HCT116 (cell line): ENCODE results near the gene PSMC3IP. TPM values are rescaled to one million over a fixed set of nuclear protein-coding genes. Genes with fewer than 3 reads are reported as not detected.
A peak's percentile ranks its signal among the peaks of the same experiment; 100 is the strongest.

Experiments
- ATAC-seq: fragments of 200-7000 bp; cut with Tn5 transposase; 2 replicates; pipeline ENCODE4 v1.9.1; 2020; ENCODE audit warnings: mild to moderate bottlenecking, moderate library complexity
- BruUV-seq: library from RNA; stranded (reverse); fragments of 400-500 nt; replicated peaks from 2 replicates; lab custom pipeline; 2021; lab: Mats Ljungman, UMichigan
- CTCF ChIA-PET: fragments of 300-600 bp; sonication (Branson Sonifier 250); formaldehyde crosslinking; loops from one replicate; lab custom pipeline; 2021; ENCODE audit warnings: antibody characterized with exemption; lab: Charles Lee
- POLR2A ChIA-PET: fragments of 300-600, 350-600 bp; sonication (Branson Sonifier 250); formaldehyde crosslinking; loops from one replicate; lab custom pipeline; 2021; ENCODE audit warnings: antibody characterized with exemption; lab: Charles Lee
- RAD21 ChIA-PET, 2 experiments: fragments of 300-600 bp; sonication (Branson Sonifier 250); formaldehyde crosslinking; loops; one replicate each; lab custom pipeline; 2023; ENCODE audit warnings: low total read pairs in 2 of 2; ENCODE audit not compliant: uncharacterized antibody in 2 of 2, unreplicated experiment in 2 of 2, low non-redundant PET in 1 of 2; lab: Charles Lee
- DNase-seq: peaks from one replicate; pipeline ENCODE4 v3.0.0-alpha.2; 2010; ENCODE audit warnings: low read depth, low spot score
- H2AFZ ChIP-seq: fragments of 200-600 bp; shearing (Covaris generic), sonication (generic); 2 replicates; pipeline ENCODE4 v1.6.1; 2017; ENCODE audit warnings: low read depth, mixed run types, mixed read lengths, antibody characterized with exemption, low read length; ENCODE audit not compliant: poor library complexity, severe bottlenecking
- H3K27ac ChIP-seq: 2 replicates; pipeline ENCODE4 v1.5.1; 2012; ENCODE audit warnings: low read depth, low read length
- H3K27me3 ChIP-seq: fragments of 200-600 bp; sonication (generic); 2 replicates; pipeline ENCODE4 v1.6.1; 2016; ENCODE audit warnings: mixed run types, low read length, mixed read lengths; ENCODE audit not compliant: insufficient read depth
- H3K36me3 ChIP-seq, 2 experiments: fragments of 200-500 bp in 1 of 2; fragments of 200-600 bp in 1 of 2; sonication (Bioruptor generic) in 1 of 2; sonication (generic) in 1 of 2; 2 replicates each; pipeline versions ENCODE4 v1.5.1 to v1.6.1; 2014 to 2016; ENCODE audit warnings: low read length in 2 of 2, inconsistent platforms in 1 of 2, mixed read lengths in 1 of 2, mixed run types in 1 of 2; ENCODE audit not compliant: insufficient read depth in 2 of 2, control insufficient read depth in 1 of 2
- H3K4me1 ChIP-seq, 2 experiments: fragments of 200-600 bp in 1 of 2; sonication (generic) in 1 of 2; 2 replicates each; pipeline versions ENCODE4 v1.5.1 to v1.6.1; 2012 to 2017; ENCODE audit warnings: low read length in 2 of 2, inconsistent platforms in 1 of 2, mild to moderate bottlenecking in 1 of 2, mixed read lengths in 1 of 2, mixed run types in 1 of 2, moderate library complexity in 1 of 2; ENCODE audit not compliant: insufficient read depth in 2 of 2, control insufficient read depth in 1 of 2
- H3K4me2 ChIP-seq: fragments of 200-600 bp; sonication (generic); 2 replicates; pipeline ENCODE4 v1.6.1; 2017; ENCODE audit warnings: mixed run types, low read length, mixed read lengths
- H3K4me3 ChIP-seq, 2 experiments: fragments of 200-600 bp in 1 of 2; sonication (generic) in 1 of 2; replicated peaks in 1 of 2; 2 replicates each; pipeline ENCODE4 v1.5.1; 2011 to 2016; ENCODE audit warnings: low read length in 2 of 2, control low read depth in 1 of 2, low read depth in 1 of 2, mild to moderate bottlenecking in 1 of 2, mixed read lengths in 1 of 2, mixed run types in 1 of 2
- H3K79me2 ChIP-seq: fragments of 200-600 bp; sonication (generic); 2 replicates; pipeline ENCODE4 v1.6.1; 2017; ENCODE audit warnings: mild to moderate bottlenecking, mixed run types, low read length, moderate library complexity, mixed read lengths; ENCODE audit not compliant: insufficient read depth
- H3K9ac ChIP-seq: fragments of 200-600 bp; sonication (generic); 2 replicates; pipeline ENCODE4 v1.6.1; 2016; ENCODE audit warnings: low read length, mixed read lengths
- H3K9me2 ChIP-seq: fragments of 200-600 bp; sonication (generic), shearing (Covaris generic); 2 replicates; pipeline ENCODE4 v1.6.1; 2017; ENCODE audit warnings: mixed run types, mild to moderate bottlenecking, moderate library complexity; ENCODE audit not compliant: insufficient read depth
- H3K9me3 ChIP-seq, 2 experiments: fragments of 200-500 bp in 1 of 2; fragments of 200-600 bp in 1 of 2; sonication (Bioruptor generic) in 1 of 2; sonication (generic) in 1 of 2; 2 replicates each; pipeline ENCODE4 v1.6.1; 2014 to 2017; ENCODE audit warnings: low read length in 2 of 2, mixed read lengths in 2 of 2, inconsistent platforms in 1 of 2, low read depth in 1 of 2, mild to moderate bottlenecking in 1 of 2, mixed run types in 1 of 2, moderate library complexity in 1 of 2; ENCODE audit not compliant: control insufficient read depth in 1 of 2, insufficient read depth in 1 of 2
- H4K20me1 ChIP-seq: fragments of 200-600 bp; sonication (generic), shearing (Covaris generic); 2 replicates; pipeline ENCODE4 v1.6.1; 2017; ENCODE audit warnings: mixed run types, mild to moderate bottlenecking, moderate library complexity; ENCODE audit not compliant: insufficient read depth
- ATF3 ChIP-seq: IDR thresholded peaks from 2 replicates; pipeline ENCODE4 v1.6.1; 2012
- CBX3 ChIP-seq: IDR thresholded peaks from 2 replicates; pipeline ENCODE4 v1.6.1; 2012; ENCODE audit warnings: low read depth
- CEBPB ChIP-seq: IDR thresholded peaks from 2 replicates; pipeline ENCODE4 v1.6.1; 2012; ENCODE audit warnings: low read depth
- CTCF ChIP-seq, 3 experiments: fragments of 200-600 bp in 1 of 3; sonication (generic) in 1 of 3; IDR thresholded peaks in 2 of 3; conservative IDR thresholded peaks in 1 of 3; 2 replicates each; pipeline ENCODE4 v1.5.1; 2012 to 2017; ENCODE audit warnings: low read depth in 2 of 3, low read length in 2 of 3, antibody characterized with exemption in 1 of 3, borderline replicate concordance in 1 of 3, control low read depth in 1 of 3, mild to moderate bottlenecking in 1 of 3, mixed read lengths in 1 of 3, mixed run types in 1 of 3, moderate library complexity in 1 of 3; ENCODE audit not compliant: insufficient read depth in 1 of 3
- EGR1 ChIP-seq: IDR thresholded peaks from 2 replicates; pipeline ENCODE4 v1.6.1; 2012; ENCODE audit warnings: low read depth
- EZH2phosphoT487 ChIP-seq: fragments of 200-600 bp; IDR thresholded peaks from 2 replicates; pipeline ENCODE4 v1.6.1; 2018; ENCODE audit warnings: antibody characterized with exemption, borderline replicate concordance
- MAX ChIP-seq: IDR thresholded peaks from 2 replicates; pipeline ENCODE4 v1.6.1; 2012
- POLR2A ChIP-seq: IDR thresholded peaks from 2 replicates; pipeline ENCODE4 v1.7.0; 2011; ENCODE audit warnings: borderline replicate concordance; ENCODE audit not compliant: insufficient read depth, insufficient read length; ENCODE audit errors: extremely low read depth
- RAD21 ChIP-seq: IDR thresholded peaks from 2 replicates; pipeline ENCODE4 v1.6.1; 2012; ENCODE audit warnings: low read depth, mild to moderate bottlenecking
- REST ChIP-seq: IDR thresholded peaks from 2 replicates; pipeline ENCODE4 v1.6.1; 2012; ENCODE audit warnings: low read depth
- SP1 ChIP-seq: IDR thresholded peaks from 2 replicates; pipeline ENCODE4 v1.6.1; 2012; ENCODE audit warnings: low read depth
- SRF ChIP-seq: IDR thresholded peaks from 2 replicates; pipeline ENCODE4 v1.6.1; 2012; ENCODE audit warnings: low read depth
- TCF7L2 ChIP-seq: IDR thresholded peaks from 2 replicates; pipeline ENCODE4 v1.7.0; 2011; ENCODE audit warnings: borderline replicate concordance, inconsistent platforms; ENCODE audit not compliant: insufficient read depth, insufficient read length; ENCODE audit errors: extremely low read depth
- YY1 ChIP-seq: IDR thresholded peaks from 2 replicates; pipeline ENCODE4 v1.6.1; 2011; ENCODE audit warnings: low read length, low read depth, moderate library complexity, mild to moderate bottlenecking; ENCODE audit not compliant: insufficient replicate concordance; ENCODE audit errors: extremely low read depth
- ZBTB33 ChIP-seq: IDR thresholded peaks from 2 replicates; pipeline ENCODE4 v1.6.1; 2011; ENCODE audit warnings: mild to moderate bottlenecking, low read length, moderate library complexity; ENCODE audit not compliant: insufficient replicate concordance; ENCODE audit errors: extremely low read depth
- ZNF274 ChIP-seq: fragments of 200-500 bp; sonication (Bioruptor generic); IDR thresholded peaks from 2 replicates; pipeline ENCODE4 v1.6.1; 2014; ENCODE audit warnings: mild to moderate bottlenecking, low read depth, low read length, inconsistent platforms
- intact Hi-C: fragments of 100-400 bp; cut with micrococcal nuclease; formaldehyde crosslinking; loops from 2 replicates; pipeline ENCODE4 v1.10.0; 2022
- total RNA-seq: library from RNA; stranded (reverse); gene quantifications from one replicate; pipeline ENCODE4 v1.2.1, GENCODE V29; 2021; ENCODE audit not compliant: unreplicated experiment

PSMC3IP gene
- total RNA-seq, 1 experiment from 2014 or later: 24.3 TPM

GRCh38 chr17:42548993-42549755 lies 28.4 kb downstream of the PSMC3IP start:
- Histone ChIP-seq H3K4me2 (peak overlapping the region; percentile 70; the same call in 1 of the 2 replicates), H3K27ac (no peak overlapping the region), H2AFZ (no peak overlapping the region), H3K4me1 (peaks cover 0 to 22% of the 10 kb centered on the region in 2 experiments; a peak in 2 of 4 replicates), H3K9me3 (no peaks in the 10 kb centered on the region), H3K27me3 (no peaks in the 10 kb centered on the region), H3K9ac (no peak overlapping the region), H4K20me1 (no peaks in the 10 kb centered on the region), H3K79me2 (peaks cover 10% of the 10 kb centered on the region; the same call in 1 of the 2 replicates), H3K9me2 (no peaks in the 10 kb centered on the region), H3K36me3 (no peaks in the 10 kb centered on the region), H3K4me3 (no peak overlapping the region)
- ChIA-PET RAD21 (no interaction called here), CTCF (interaction anchor here (1.0 to 1.7 kb wide), 4 partner anchors 12 to 214 kb away, joined by 3 to 7 read pairs (median 4); no protein-coding TSS in a partner anchor), POLR2A (no interaction called here)
- ATAC-seq: no peak
- TF ChIP-seq REST: no peak
- TF ChIP-seq YY1: no peak
- no peak for TF ChIP-seq MAX
- TF ChIP-seq SP1: no peak
- TF ChIP-seq POLR2A: no peak
- no peak for TF ChIP-seq EGR1
- no peak for TF ChIP-seq EZH2phosphoT487
- TF ChIP-seq CTCF (IDR thresholded peaks at IDR 0.05 in 2 of 3, conservative IDR thresholded peaks at IDR 0.05 in 1 of 3; ENCODE audit: borderline replicate concordance in 1 of 3, insufficient read depth in 1 of 3, low read depth in 2 of 3, low read length in 2 of 3): no peak
- TF ChIP-seq RAD21: no peak
- TF ChIP-seq SRF: no peak
- TF ChIP-seq TCF7L2: no peak
- TF ChIP-seq CEBPB: no peak
- no peak for TF ChIP-seq ZNF274
- no peak for TF ChIP-seq ATF3
- no peak for TF ChIP-seq CBX3
- no peak for TF ChIP-seq ZBTB33
- no peak for DNase-seq
- BruUV-seq: no TSS peak
- intact Hi-C loops: no loop called here
